WTC11 (cell line): ENCODE measurements around the gene CACNA2D3.

Source experiments
- CREB1 ChIP-seq: sonication (generic); formaldehyde crosslinking; IDR thresholded peaks from 2 replicates; pipeline ENCODE4 v1.8.0; 2023; ENCODE audit warnings: mild to moderate bottlenecking, missing genetic modification reagents
- ZNF219 ChIP-seq: sonication (generic); formaldehyde crosslinking; IDR thresholded peaks from 2 replicates; pipeline ENCODE4 v1.8.0; 2023; ENCODE audit warnings: missing genetic modification reagents, mild to moderate bottlenecking, borderline replicate concordance
- TF ChIP-seq, protein P1 (sequence below): fragments of 200-600 bp; IDR thresholded peaks from 2 replicates; pipeline ENCODE4 v1.8.0; 2022; ENCODE audit warnings: antibody characterized with exemption

DNA sequence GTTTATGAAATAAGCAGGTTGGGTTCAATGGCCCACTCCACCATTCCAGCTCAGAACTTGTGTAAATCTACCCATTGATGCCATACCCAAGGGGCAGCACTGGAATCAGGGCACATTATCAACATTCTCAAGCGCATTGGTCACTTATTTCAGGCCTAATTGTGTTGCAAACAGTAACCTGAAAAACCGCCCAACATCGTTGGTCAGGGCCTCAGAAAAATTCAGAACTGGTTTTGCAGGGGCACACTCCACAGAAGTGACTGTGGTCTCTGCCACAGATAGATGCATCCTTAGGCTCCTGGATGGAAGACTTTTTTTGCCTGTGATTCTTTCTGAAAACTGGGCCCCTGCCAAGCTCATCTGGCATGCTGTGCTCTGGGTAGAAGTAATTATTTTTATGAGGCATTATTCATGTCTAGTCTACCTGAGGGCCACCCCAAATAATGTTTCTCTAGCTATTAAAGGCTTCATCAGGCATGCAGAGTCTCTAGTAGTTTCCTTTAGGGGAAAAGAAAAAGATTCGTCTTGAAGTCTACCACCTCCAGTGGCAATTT, 827.2 kb downstream of the CACNA2D3 start:
- TF ChIP-seq, protein P1, sequence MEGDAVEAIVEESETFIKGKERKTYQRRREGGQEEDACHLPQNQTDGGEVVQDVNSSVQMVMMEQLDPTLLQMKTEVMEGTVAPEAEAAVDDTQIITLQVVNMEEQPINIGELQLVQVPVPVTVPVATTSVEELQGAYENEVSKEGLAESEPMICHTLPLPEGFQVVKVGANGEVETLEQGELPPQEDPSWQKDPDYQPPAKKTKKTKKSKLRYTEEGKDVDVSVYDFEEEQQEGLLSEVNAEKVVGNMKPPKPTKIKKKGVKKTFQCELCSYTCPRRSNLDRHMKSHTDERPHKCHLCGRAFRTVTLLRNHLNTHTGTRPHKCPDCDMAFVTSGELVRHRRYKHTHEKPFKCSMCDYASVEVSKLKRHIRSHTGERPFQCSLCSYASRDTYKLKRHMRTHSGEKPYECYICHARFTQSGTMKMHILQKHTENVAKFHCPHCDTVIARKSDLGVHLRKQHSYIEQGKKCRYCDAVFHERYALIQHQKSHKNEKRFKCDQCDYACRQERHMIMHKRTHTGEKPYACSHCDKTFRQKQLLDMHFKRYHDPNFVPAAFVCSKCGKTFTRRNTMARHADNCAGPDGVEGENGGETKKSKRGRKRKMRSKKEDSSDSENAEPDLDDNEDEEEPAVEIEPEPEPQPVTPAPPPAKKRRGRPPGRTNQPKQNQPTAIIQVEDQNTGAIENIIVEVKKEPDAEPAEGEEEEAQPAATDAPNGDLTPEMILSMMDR, result no peak
- TF ChIP-seq ZNF219 (CRISPR knock-in tag) (no peak), CREB1 (no peak)
